GM21381 (cell line): ENCODE data around the gene VPS41.

Source experiments
- ATAC-seq: cut with Tn5 transposase; IDR thresholded peaks from one replicate; pipeline ENCODE4 v1.9.1; 2021; ENCODE audit warnings: mild to moderate bottlenecking, moderate library complexity; ENCODE audit not compliant: unreplicated experiment

Gene VPS41

GRCh38 chr7:38675494-38676106 is 233.4 kb downstream of the VPS41 start:
- ATAC-seq = no peak

- no peak for ATAC-seq
Measured at GRCh38 chr7:38674513-38674912, 234.5 kb downstream of the VPS41 start.

- ATAC-seq = no peak
Measured at GRCh38 chr7:38673795-38674194, 235.2 kb downstream of the VPS41 start.
